ENCODE results near the gene CELF2. TPM values are rescaled to one million over a fixed set of nuclear protein-coding genes. Genes with fewer than 3 reads are reported as not detected.

Gene CELF2
- polyA plus RNA-seq, 1 experiment = 24.7 TPM

DNA sequence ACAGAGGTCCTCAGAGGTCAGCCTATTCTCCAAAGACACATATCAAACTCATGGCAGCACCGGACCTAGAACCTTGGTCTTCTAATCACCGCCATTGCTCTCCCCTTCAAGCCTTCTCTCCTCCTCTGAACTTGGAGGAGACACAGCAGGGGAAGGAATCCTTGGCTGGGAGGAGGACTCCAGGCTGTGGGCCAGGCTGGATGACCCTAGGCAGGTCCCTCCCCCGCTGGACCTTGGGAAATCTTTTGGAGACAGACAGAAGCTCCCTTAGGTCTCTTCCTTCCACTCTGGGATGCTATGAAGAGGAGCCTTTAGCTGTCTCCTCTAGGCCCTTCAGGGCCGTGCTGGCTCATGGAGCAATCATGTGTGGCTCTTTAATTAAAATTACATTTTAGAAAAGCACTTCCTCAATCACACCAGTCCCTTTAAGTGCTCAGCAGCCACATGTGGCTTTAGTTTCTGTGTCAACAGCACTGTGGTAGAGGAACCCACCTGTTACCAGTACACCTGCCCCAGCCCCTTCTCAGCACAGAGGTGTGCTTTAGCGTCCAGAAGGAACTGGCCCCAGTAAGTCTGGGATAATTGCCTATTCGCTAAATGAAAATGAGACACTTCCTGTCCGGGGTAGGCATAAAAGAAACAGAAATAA lies 238.2 kb downstream of the CELF2 start:
- POLR2A ChIA-PET = interaction anchor here (0.6 kb wide), 1 partner anchor 13 kb away, joined by 3 read pairs; no protein-coding TSS in a partner anchor
- Histone ChIP-seq H3K4me3 (ENCODE audit: low read depth, low read length) (no peak overlapping the region), H3K27ac (ENCODE audit: low read depth, low read length) (no peak overlapping the region), H3K27me3 (ENCODE audit: control insufficient read depth, insufficient read depth, low read length) (no peaks in the 10 kb centered on the region), H3K9me3 (ENCODE audit: control insufficient read depth, insufficient read depth, low read length) (no peaks in the 10 kb centered on the region; the same call in 1 of the 2 replicates)
- DNase-seq (ENCODE audit: low read depth, low spot score) = no peak
- CTCF ChIA-PET = interaction anchor here (0.5 kb wide), 1 partner anchor 892 kb away, joined by 3 read pairs; no protein-coding TSS in a partner anchor
- TF ChIP-seq, protein P1, sequence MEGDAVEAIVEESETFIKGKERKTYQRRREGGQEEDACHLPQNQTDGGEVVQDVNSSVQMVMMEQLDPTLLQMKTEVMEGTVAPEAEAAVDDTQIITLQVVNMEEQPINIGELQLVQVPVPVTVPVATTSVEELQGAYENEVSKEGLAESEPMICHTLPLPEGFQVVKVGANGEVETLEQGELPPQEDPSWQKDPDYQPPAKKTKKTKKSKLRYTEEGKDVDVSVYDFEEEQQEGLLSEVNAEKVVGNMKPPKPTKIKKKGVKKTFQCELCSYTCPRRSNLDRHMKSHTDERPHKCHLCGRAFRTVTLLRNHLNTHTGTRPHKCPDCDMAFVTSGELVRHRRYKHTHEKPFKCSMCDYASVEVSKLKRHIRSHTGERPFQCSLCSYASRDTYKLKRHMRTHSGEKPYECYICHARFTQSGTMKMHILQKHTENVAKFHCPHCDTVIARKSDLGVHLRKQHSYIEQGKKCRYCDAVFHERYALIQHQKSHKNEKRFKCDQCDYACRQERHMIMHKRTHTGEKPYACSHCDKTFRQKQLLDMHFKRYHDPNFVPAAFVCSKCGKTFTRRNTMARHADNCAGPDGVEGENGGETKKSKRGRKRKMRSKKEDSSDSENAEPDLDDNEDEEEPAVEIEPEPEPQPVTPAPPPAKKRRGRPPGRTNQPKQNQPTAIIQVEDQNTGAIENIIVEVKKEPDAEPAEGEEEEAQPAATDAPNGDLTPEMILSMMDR (IDR thresholded peaks at IDR 0.05; ENCODE audit: low read depth, low read length) = no peak

DNA sequence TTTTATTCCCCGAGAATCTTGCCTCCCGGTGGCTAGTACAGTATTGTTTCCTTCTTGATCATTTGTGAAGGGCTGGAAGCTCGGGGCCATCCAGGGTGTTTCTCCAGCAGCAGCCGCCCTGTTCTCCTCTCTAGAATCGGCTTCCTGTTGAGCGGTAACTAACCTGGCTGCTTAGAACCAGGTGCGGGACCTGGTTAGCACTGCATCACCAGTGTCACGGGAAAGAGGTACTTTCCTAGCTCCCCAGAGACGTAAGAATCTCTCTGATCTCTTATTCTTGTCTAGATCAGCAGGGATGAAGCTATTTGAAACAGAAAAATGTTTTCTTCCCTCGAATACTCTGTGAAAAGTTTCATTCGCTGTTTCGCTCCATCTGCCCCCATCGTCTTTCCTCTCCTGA lies 239.2 kb downstream of the CELF2 start:
- ChIA-PET CTCF (interaction anchor here (0.7 kb wide), 1 partner anchor 1874 kb away, joined by 3 read pairs; no protein-coding TSS in a partner anchor), POLR2A (interaction anchor here (0.7 kb wide), 1 partner anchor 10 kb away, joined by 5 read pairs; no protein-coding TSS in a partner anchor)
- H3K27me3 ChIP-seq (ENCODE audit: control insufficient read depth, insufficient read depth, low read length) = no peaks in the 10 kb centered on the region
- H3K4me3 ChIP-seq (ENCODE audit: low read depth, low read length) = no peak overlapping the region
- no peak overlapping the region for H3K27ac ChIP-seq (ENCODE audit: low read depth, low read length)
- no peak for DNase-seq (ENCODE audit: low read depth, low spot score)
- TF ChIP-seq, protein P1 (IDR thresholded peaks at IDR 0.05; ENCODE audit: low read depth, low read length) = no peak
- H3K9me3 ChIP-seq (ENCODE audit: control insufficient read depth, insufficient read depth, low read length) = no peaks in the 10 kb centered on the region; the same call in 1 of the 2 replicates

DNA sequence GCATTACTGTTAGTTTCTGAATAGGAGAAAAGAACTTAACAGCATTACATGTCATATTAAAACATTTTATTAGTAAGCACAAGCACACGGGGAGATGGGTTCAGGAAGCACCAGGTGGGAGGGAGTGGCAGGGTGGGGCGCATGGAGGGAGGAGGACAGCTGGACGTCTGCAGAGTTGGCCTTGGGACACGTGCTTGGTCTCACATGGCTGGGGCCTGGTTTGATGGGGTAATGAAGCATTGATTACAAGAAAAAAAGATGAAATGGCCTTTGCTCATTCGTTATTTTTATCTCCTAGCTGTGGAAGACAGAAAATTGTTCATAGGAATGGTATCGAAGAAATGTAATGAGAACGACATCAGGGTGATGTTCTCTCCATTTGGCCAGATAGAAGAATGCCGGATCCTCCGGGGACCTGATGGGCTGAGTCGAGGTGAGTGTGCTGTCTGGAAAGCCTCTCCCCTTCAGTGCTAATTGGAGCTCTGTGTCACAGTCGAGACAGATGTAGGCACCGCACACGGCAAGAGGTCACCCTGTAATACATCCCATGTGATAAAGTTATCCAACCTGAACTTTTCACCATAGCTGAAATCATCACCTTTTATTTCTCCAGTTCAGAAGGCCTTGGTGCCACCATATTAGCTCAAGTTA lies 239.9 kb downstream of the CELF2 start:
- DNase-seq (ENCODE audit: low read depth, low spot score) = no peak
- no peak overlapping the region for H3K4me3 ChIP-seq (ENCODE audit: low read depth, low read length)
- CTCF ChIA-PET = interaction anchor here (1.1 kb wide), 1 partner anchor 13 kb away, joined by 3 read pairs; no protein-coding TSS in a partner anchor
- H3K9me3 ChIP-seq (ENCODE audit: control insufficient read depth, insufficient read depth, low read length) = no peaks in the 10 kb centered on the region; the same call in 1 of the 2 replicates
- POLR2A ChIA-PET = no interaction called here
- TF ChIP-seq, protein P1 (IDR thresholded peaks at IDR 0.05; ENCODE audit: low read depth, low read length) = no peak
- no peaks in the 10 kb centered on the region for H3K27me3 ChIP-seq (ENCODE audit: control insufficient read depth, insufficient read depth, low read length)
- no peak overlapping the region for H3K27ac ChIP-seq (ENCODE audit: low read depth, low read length)

DNA sequence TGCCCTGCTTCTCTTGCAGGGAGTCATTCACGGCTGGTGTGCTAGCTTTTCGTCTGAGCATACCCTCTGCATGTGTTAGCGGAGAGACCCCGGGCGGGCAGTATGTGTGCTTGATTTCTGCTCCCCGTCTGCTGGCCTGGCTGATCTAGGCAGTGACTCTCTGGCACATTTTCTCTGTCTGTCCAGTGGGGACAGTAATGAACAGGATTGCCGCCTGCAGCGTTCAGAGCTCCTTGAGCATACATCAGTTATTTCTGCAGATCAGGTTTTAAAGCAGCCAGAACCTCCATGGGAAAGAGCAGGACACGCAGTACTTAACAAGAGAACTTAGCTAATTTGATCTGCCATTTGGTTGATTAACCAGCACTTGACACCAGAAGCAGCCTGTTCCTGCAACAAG lies 242.5 kb downstream of the CELF2 start:
- Histone ChIP-seq H3K27ac (ENCODE audit: low read depth, low read length) (no peak overlapping the region), H3K27me3 (ENCODE audit: control insufficient read depth, insufficient read depth, low read length) (no peaks in the 10 kb centered on the region), H3K9me3 (ENCODE audit: control insufficient read depth, insufficient read depth, low read length) (no peaks in the 10 kb centered on the region), H3K4me3 (ENCODE audit: low read depth, low read length) (no peak overlapping the region)
- CTCF ChIA-PET = no interaction called here
- TF ChIP-seq, protein P1 (IDR thresholded peaks at IDR 0.05; ENCODE audit: low read depth, low read length) = no peak
- POLR2A ChIA-PET = no interaction called here
- no peak for DNase-seq (ENCODE audit: low read depth, low spot score)

DNA sequence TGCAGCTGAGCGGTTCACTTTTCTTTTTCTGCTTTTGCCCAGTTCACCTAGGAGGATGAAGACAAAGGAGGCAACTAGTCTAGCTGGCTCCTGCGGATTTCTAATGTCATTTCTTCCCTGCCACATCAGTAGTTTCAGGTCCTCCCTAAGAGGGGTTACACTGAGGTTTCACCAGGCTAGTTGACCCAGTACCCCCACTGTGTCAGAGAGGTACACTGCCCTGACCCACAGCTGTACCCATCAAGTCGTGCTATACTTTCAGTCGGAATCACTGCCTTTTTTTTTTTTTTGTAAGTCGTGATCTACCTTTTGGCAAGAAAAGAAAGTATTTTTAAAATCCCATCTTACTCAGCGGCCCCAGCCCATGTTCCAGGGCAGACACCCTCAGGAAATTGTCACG lies 243.5 kb downstream of the CELF2 start:
- no peaks in the 10 kb centered on the region for H3K9me3 ChIP-seq (ENCODE audit: control insufficient read depth, insufficient read depth, low read length)
- H3K27ac ChIP-seq (ENCODE audit: low read depth, low read length) = no peak overlapping the region
- POLR2A ChIA-PET = no interaction called here
- TF ChIP-seq, protein P1 (IDR thresholded peaks at IDR 0.05; ENCODE audit: low read depth, low read length) = no peak
- no peak for DNase-seq (ENCODE audit: low read depth, low spot score)
- CTCF ChIA-PET = no interaction called here
- no peak overlapping the region for H3K4me3 ChIP-seq (ENCODE audit: low read depth, low read length)
- H3K27me3 ChIP-seq (ENCODE audit: control insufficient read depth, insufficient read depth, low read length) = no peaks in the 10 kb centered on the region

Data from AG04450 (cell line).